Measurements from ENCODE around the gene CMC1. TPM values are rescaled to one million over a fixed set of nuclear protein-coding genes. Genes with fewer than 3 reads are reported as not detected.

CMC1 gene
- total and polyA plus RNA-seq, 7 donors: 14.4 to 73.4 (median 23.2) TPM

DNA sequence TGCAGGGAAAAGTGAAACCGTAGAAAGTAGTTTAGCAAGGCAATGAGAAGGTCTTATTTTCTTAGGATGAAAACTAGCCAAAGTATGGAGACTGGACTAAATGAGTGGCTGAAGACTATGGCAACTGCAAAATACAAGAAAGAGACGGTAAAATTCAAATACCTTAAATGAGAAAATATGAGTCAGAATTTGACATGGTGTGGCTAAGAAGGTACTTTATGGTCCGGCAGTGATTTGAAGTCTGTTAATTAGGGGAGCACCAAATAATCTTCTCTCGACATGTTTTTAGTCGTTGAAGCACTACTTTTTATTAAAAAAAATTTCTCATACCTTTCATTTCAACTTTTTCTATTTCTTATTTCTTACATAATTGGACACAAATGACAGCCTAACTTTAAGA is 12.8 kb upstream of the CMC1 start:
- H3K27ac ChIP-seq: no peak overlapping the region
- no peaks in the 10 kb centered on the region for H3K4me1 ChIP-seq
- no peak for TF ChIP-seq CTCF (IDR thresholded peaks at IDR 0.05)
- no peak for ATAC-seq
- no peaks in the 10 kb centered on the region for H3K36me3 ChIP-seq (ENCODE audit: insufficient read depth in 1 of 2, low read depth in 1 of 2)
- WGBS, 3 donors: 63 to 76% (median 72%) methylated on average over 5 of the region's 5 CpGs
- no peaks in the 10 kb centered on the region for H3K9me3 ChIP-seq
- no peaks in the 10 kb centered on the region for H3K27me3 ChIP-seq (ENCODE audit: insufficient read depth in 3 of 3, low read length in 2 of 3)
- intact Hi-C loops (cut with DNase I): no loop called here
- H3K4me3 ChIP-seq: no peak overlapping the region
- no peak for DNase-seq

DNA sequence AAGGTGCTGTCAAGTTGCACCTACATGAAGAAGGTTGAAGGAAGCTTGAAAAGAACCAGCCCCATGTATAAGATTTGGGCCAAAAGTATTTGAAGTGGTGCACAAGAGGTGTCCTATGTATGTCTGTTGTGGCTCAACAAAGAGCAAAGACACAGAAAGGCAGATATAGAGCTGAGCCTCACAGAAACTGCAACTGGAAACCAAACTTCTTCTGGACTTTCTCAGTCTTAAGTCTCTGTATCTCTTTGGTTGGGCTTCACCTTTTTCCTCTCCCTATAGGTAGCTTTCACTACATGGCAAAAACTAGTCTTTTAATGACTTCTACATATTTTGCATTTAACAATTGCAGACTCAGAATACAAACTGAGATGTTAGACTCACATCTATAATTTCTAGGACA is 8.8 kb upstream of the CMC1 start:
- Histone ChIP-seq H3K4me3 (no peak overlapping the region), H3K9me3 (no peaks in the 10 kb centered on the region), H3K27me3 (ENCODE audit: insufficient read depth in 3 of 3, low read length in 2 of 3) (no peaks in the 10 kb centered on the region), H3K4me1 (no peaks in the 10 kb centered on the region), H3K27ac (no peak overlapping the region), H3K36me3 (ENCODE audit: insufficient read depth in 1 of 2, low read depth in 1 of 2) (no peaks in the 10 kb centered on the region)
- DNase-seq (no peak), ATAC-seq (no peak)
- intact Hi-C loops (cut with DNase I): no loop called here
- TF ChIP-seq CTCF (IDR thresholded peaks at IDR 0.05): no peak

DNA sequence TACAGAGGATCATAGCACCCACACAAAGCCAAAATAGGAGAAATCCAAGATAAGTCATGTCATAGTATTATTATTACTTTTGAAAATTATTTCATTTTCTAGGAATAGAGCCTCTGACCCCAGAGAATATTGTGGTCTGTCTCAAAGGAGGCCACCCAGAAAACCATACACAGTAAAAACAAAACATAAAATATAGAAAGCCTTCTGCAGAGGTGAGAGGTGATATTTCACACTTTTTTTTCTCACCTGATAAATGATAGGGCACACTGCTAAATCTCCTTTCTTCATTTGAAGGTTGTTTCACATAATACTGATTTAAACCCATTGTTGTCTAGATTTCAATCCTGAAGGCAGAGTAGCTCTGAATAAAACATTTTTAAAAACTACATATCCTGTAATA is 7.0 kb upstream of the CMC1 start:
- Histone ChIP-seq H3K4me3 (no peak overlapping the region), H3K36me3 (ENCODE audit: insufficient read depth in 1 of 2, low read depth in 1 of 2) (no peaks in the 10 kb centered on the region), H3K27me3 (ENCODE audit: insufficient read depth in 3 of 3, low read length in 2 of 3) (no peaks in the 10 kb centered on the region), H3K9me3 (no peaks in the 10 kb centered on the region), H3K4me1 (no peaks in the 10 kb centered on the region), H3K27ac (no peak overlapping the region)
- no peak for TF ChIP-seq CTCF (IDR thresholded peaks at IDR 0.05)
- intact Hi-C loops (cut with DNase I): no loop called here
- DNase-seq: no peak
- no peak for ATAC-seq

GRCh38 chr3:28239108-28239507 is 2.3 kb upstream of the CMC1 start:
- TF ChIP-seq CTCF (IDR thresholded peaks at IDR 0.05): no peak
- 70 to 82% (median 79%) methylated on average over 3 of the region's 3 CpGs for WGBS, 3 donors
- H3K27me3 ChIP-seq (ENCODE audit: insufficient read depth in 3 of 3, low read length in 2 of 3): no peaks in the 10 kb centered on the region
- H3K27ac ChIP-seq: no peak overlapping the region
- H3K36me3 ChIP-seq (ENCODE audit: insufficient read depth in 1 of 2, low read depth in 1 of 2): no peaks in the 10 kb centered on the region
- H3K4me1 ChIP-seq: peaks cover 11% of the 10 kb centered on the region
- intact Hi-C loops (cut with DNase I): no loop called here
- H3K9me3 ChIP-seq: no peaks in the 10 kb centered on the region
- DNase-seq (no peak), ATAC-seq (no peak)
- no peak overlapping the region for H3K4me3 ChIP-seq

DNA sequence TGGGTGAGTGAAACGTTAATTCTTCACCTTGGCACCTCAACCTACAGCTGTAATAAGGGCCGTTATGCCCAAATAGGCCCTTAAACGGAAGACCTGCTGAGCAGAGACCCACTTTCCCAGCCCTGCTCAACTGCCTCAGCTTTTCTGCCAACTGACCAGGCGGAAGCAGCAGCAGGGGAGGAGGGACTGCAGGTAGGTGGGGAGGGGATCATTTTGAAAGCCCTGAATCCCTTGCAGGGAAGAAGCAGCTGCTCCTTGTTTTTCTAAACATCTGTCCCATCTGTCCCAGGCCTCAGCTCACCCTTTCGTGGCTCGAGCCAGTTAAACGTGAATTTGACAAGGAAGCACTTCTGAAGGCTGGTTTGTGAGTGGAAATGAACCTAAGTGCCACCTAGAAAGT is 978 bp upstream of the CMC1 start:
- ATAC-seq (no peak), DNase-seq (no peak)
- no peaks in the 10 kb centered on the region for H3K27me3 ChIP-seq (ENCODE audit: insufficient read depth in 3 of 3, low read length in 2 of 3)
- H3K4me3 ChIP-seq: peak overlapping the region; percentile 85
- TF ChIP-seq CTCF (IDR thresholded peaks at IDR 0.05): no peak
- no peak overlapping the region for H3K27ac ChIP-seq
- WGBS, 3 donors: 35 to 51% (median 36%) methylated on average over 7 of the region's 7 CpGs
- no peaks in the 10 kb centered on the region for H3K36me3 ChIP-seq (ENCODE audit: insufficient read depth in 1 of 2, low read depth in 1 of 2)
- H3K4me1 ChIP-seq: peaks cover 11% of the 10 kb centered on the region
- intact Hi-C loops (cut with DNase I): no loop called here
- H3K9me3 ChIP-seq: no peaks in the 10 kb centered on the region

Data from psoas muscle (tissue), 8 donors.